WERI-Rb-1 (cell line): ENCODE results near the gene LRRC27.
A peak's percentile ranks its signal among the peaks of the same experiment; 100 is the strongest.

ENCODE experiments used
- DNase-seq: peaks from one replicate; pipeline ENCODE4 v3.0.0-alpha.2; 2020
- H3K27ac ChIP-seq: fragments of 250-450 bp; sonication (Bioruptor Pico); 2 replicates; pipeline ENCODE4 v1.5.1; 2020; ENCODE audit warnings: mild to moderate bottlenecking, moderate library complexity
- H3K27me3 ChIP-seq: fragments of 250-450 bp; sonication (Bioruptor Pico); 2 replicates; pipeline ENCODE4 v1.5.1; 2021; ENCODE audit warnings: mild to moderate bottlenecking, low read depth, moderate library complexity; ENCODE audit not compliant: insufficient read depth, severe bottlenecking
- H3K36me3 ChIP-seq: fragments of 250-450 bp; sonication (Bioruptor Pico); 2 replicates; pipeline ENCODE4 v1.5.1; 2020; ENCODE audit warnings: mild to moderate bottlenecking, moderate library complexity
- H3K4me3 ChIP-seq: 2 replicates; pipeline ENCODE4 v1.5.1; 2011; ENCODE audit warnings: low read depth, mild to moderate bottlenecking, control low read depth, low read length
- H3K9me3 ChIP-seq: fragments of 250-450 bp; sonication (Bioruptor Pico); 2 replicates; pipeline ENCODE4 v1.5.1; 2021; ENCODE audit warnings: mild to moderate bottlenecking, moderate library complexity; ENCODE audit not compliant: severe bottlenecking
- CTCF ChIP-seq: IDR thresholded peaks from 2 replicates; pipeline ENCODE4 v1.5.1; 2011; ENCODE audit warnings: low read depth, mild to moderate bottlenecking, control low read depth, inconsistent platforms, low read length

LRRC27 gene

DNA sequence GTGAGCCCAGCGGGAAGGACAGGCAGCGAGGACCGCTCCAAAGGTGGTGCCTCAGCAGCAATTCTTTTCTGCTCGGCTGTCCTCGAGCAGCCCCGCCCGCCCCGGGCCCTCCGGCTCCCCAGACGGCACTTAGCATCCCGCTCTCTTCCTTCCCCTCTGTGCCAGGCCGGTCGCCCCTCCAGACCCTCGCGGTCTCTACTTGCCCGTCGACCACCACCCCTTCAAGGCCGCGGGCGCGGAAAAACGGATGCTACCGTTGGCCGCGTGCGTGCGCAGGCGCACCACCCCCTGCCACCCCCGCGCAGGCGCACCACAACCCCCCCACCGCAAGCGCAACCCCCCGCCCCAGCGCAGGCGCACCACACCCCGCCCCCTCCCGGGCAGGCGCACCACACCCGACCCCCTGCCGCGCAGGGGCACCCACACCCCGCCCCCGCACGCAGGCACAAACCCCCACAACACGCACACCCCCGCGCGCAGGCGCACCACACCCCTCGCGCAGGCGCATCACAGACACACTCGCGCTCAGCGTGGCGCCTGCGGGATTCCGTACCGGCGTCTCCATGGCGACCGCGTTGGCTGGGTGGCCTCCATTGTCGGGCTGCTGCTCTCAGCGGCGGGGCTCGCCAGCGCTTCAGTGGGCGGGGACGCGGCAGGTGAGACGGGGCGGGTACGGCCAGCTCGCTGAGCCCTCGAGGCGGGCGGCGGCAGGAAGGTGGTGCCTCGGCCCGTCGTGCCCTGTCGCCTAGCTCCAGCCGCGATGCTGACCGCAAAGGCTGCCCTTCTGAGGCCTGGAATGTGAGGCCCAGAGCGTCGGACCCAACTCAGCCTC is at the start of gene LRRC27:
TSS of gene LRRC27 (plus strand) at position 593 of the 832 bp plus-strand sequence. CDS start 1,332 bp downstream, outside the sequence.
- peak; percentile 98 for DNase-seq
- H3K27me3 ChIP-seq: no peaks in the 10 kb centered on the region
- H3K4me3 ChIP-seq: peak within 1 kb of the TSS; percentile 98
- TF ChIP-seq CTCF: no peak
- no peaks in the 10 kb centered on the region for H3K9me3 ChIP-seq
- H3K36me3 ChIP-seq: peaks cover 22% of the 10 kb centered on the region
- H3K27ac ChIP-seq: peak within 1 kb of the TSS; percentile 93

- Histone ChIP-seq H3K9me3 (no peaks in the 10 kb centered on the region), H3K4me3 (no peak overlapping the region), H3K36me3 (no peaks in the 10 kb centered on the region), H3K27me3 (no peaks in the 10 kb centered on the region), H3K27ac (no peak overlapping the region)
- peak; percentile 54 for DNase-seq
- TF ChIP-seq CTCF: no peak
These were observed 49.1 kb upstream of the LRRC27 start for GRCh38 chr10:132282667-132283603.

GRCh38 chr10:132283604-132284382 is 48.2 kb upstream of the LRRC27 start:
- no peaks in the 10 kb centered on the region for H3K36me3 ChIP-seq
- no peaks in the 10 kb centered on the region for H3K27me3 ChIP-seq
- no peak overlapping the region for H3K27ac ChIP-seq
- TF ChIP-seq CTCF: no peak
- peaks cover 2% of the 10 kb centered on the region for H3K9me3 ChIP-seq
- H3K4me3 ChIP-seq: no peak overlapping the region
- no peak for DNase-seq

- Histone ChIP-seq H3K36me3 (no peaks in the 10 kb centered on the region), H3K4me3 (no peak overlapping the region), H3K27me3 (no peaks in the 10 kb centered on the region), H3K9me3 (peaks cover 6% of the 10 kb centered on the region), H3K27ac (no peak overlapping the region)
- TF ChIP-seq CTCF: no peak
- DNase-seq: no peak
These were observed 42.6 kb upstream of the LRRC27 start for GRCh38 chr10:132289439-132289838.

- DNase-seq: no peak
- no peaks in the 10 kb centered on the region for H3K27me3 ChIP-seq
- H3K9me3 ChIP-seq: peaks cover 6% of the 10 kb centered on the region
- H3K4me3 ChIP-seq: no peak overlapping the region
- no peak overlapping the region for H3K27ac ChIP-seq
- no peak for TF ChIP-seq CTCF
- H3K36me3 ChIP-seq: no peaks in the 10 kb centered on the region
These were observed 41.4 kb upstream of the LRRC27 start for GRCh38 chr10:132290631-132291030.
